NCI-H345 (cell line): ENCODE data around the gene C15orf62.

Source experiments
- DNase-seq: peaks from one replicate; lab custom pipeline; 2025; lab: John Stamatoyannopoulos, UW

C15orf62 gene

GRCh38 chr15:40769274-40770146 lies at the start of gene C15orf62:
Gene C15orf62 (plus strand): TSS chr15:40769980. CDS start chr15:40770496, 516 bp downstream.
- peak; percentile 85 for DNase-seq

DNA sequence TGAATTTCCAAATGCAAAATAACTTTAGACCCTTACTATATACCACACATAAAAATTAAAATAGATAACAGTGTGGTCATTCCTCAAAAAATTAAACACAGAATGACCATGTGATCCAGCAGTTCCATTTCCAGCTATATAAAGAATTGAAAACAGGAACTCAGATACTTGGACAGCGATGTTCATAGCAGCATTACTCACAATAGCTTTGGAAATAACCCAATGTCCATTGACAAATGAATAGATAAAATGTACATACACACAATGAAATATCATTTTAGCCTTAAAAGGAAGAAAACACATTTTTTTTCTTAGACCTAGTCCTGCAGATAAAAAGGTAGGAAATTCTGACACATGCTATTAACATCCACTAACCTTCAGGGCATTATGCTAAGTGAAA lies 48.1 kb upstream of the C15orf62 start:
- DNase-seq = no peak

- no peak for DNase-seq
Observed at GRCh38 chr15:40722354-40722753, 47.4 kb upstream of the C15orf62 start.

- DNase-seq = no peak
Observed at GRCh38 chr15:40722934-40723333, 46.8 kb upstream of the C15orf62 start.

GRCh38 chr15:40723919-40724318 lies 45.9 kb upstream of the C15orf62 start:
- no peak for DNase-seq

GRCh38 chr15:40731034-40731433 lies 38.7 kb upstream of the C15orf62 start:
- no peak for DNase-seq

- no peak for DNase-seq
Observed at GRCh38 chr15:40736575-40736974, 33.2 kb upstream of the C15orf62 start.

DNA sequence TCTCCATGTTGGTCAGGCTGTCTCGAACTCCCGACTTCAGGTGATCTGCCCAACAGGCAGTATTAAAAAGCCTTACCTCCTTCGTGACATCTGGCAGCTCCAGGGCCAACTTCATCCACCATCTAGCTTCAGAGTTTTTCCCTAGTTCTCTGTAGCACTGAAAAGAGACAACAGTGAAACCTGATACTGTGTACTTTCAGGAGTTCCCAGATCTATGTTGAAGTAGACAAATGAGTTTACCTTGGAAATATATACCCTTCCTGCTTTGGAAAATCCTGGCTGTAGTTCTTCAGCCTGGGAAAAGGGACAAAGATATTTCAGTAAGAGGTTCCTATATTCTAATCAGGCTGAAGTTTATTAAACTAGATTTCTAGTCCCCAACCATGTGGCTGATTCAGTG lies 32.7 kb upstream of the C15orf62 start:
- no peak for DNase-seq

DNA sequence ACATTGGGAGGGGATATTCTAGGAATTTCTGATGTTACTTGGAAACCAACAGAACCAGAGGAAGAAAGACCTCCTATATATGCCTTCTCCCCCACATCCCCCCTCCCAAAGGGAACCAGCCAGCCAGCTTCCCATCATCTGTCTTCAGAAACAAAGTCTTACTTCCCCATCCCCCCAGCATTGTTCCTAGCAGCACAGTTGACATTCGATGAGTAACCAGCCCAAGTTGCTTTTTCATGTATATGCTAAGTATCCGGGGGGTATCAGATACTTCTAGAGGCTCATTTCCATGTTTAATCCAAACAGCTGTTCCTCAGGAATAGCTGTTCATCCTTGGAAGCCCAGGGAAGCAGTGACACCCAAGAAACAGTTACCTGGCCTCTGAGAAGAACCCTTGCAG lies 30.7 kb upstream of the C15orf62 start:
- no peak for DNase-seq

DNA sequence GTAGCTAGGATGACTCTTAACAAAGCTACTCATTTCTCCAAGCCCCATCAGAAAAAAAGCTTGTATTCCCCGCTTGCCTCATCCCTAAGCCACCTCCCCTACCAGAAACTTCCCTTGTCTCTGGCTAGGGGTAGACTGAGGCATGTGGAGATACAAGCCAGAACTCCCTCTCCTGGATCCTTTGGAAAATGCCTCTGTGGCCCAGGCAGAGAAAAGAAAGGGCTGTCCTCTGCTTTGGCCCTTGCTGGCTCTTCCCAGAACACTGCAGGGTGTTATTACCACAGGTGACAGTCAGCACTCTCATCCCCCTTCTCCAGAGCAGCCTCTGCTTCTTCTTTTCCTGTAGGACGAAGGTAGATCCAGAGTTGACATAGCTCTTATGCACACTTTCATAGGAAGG lies 29.9 kb upstream of the C15orf62 start:
- DNase-seq = no peak

DNA sequence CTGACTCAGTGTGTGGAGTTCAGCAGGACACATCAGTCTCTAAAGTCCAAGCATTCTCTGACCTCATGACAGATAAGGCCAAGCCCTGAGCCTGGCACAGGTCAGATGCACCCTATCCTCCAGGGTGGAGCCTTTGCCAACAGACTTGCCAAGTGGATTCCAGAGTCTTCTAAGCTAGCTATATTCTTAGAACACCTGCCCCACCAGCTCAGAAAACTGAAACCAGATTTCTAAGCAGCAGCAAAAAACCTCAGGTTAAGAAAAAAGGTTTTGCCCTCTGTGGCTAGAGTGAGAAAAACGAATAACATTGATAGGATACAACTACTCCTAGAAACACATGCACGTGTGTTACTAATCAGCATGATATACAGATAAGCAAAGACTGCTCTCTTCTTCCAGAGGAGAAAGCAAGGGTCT lies 26.3 kb upstream of the C15orf62 start:
- no peak for DNase-seq

GRCh38 chr15:40743921-40744814 lies 25.6 kb upstream of the C15orf62 start:
- no peak for DNase-seq

DNA sequence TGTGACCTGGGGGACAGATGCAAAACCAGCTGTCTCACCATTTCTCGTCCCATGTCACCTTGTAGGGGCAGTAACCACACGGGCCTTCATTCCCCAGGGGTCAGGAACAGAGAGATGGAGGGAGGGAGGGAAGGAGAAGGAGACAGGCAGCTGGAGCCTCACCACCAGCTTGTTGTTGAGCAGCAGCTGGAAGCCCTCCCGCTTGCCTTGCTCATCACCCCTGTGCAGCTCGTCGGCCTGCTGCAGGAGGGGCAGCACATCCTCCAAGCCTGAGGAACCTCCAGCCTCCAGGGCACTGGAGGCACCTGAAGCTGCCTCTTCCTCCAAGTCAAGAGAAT lies 25.0 kb upstream of the C15orf62 start:
- DNase-seq = no peak

DNA sequence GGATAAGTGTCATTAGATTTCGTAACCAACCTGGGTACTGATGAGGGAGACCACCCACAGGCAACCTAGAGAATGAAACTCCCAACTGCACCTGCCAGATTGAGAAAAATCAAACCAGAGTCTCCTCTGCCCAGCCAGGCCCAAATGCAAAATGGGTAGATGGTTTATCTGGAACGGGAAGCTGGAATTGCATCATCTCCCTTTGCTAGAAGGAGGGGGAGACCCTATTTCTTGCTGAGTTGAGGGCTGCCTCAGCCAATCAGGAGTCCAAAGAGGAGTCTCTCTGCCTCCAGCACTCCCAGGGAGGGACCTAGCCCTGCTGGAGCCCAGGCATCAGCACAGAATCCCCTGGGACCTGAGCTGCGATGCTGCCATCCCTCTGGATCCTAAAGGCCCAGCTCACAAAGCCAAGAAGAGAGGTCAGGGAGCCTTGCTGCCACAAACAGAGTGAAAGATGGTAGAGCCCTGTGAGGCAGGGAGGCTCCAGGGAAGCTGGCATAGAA lies 22.8 kb upstream of the C15orf62 start:
- DNase-seq = peak; percentile 15

DNA sequence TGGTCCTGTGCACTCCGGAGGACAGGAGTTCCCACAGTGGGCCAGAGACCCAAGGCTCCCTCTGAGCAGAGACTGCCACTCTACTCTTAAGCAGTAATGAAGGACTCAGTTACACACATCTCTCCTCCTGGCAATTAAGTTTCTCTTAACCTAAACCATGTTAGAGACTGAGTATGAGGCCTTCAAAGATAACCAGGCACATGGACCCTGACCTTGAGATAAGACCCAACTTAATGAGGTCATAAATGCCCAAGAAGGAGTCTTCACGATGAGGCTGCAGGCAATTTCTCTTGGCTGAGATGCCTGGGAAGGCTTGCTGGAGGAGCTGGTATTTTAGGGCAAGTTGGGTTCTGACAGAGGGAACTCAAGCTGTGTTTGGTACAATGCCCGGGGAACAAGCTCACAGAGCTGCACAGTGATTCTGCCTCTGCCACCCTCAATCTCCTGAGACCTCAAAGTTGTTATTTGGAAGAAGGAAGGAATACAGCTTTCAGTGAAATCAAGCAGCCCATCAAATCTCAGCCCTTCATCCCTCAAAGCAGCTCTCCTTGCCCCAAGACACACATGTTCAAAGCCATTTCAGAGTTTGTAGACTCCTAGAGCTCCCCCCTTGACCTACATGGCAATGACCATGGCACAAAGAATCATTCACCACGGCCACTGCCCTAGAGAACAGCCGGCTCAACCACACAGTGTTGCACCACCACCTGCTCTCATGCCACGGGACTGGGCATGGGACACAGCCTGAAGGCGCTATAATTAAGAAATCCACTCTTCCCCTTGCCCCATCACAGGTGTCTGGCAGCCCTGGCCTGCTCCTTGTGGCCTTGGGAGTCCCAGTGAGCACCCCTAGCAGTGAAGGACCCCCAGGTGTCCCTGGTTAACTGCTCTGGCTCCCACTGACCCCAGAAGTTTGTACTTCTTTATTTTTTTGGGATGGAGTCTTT lies 21.8 kb upstream of the C15orf62 start:
- no peak for DNase-seq

DNA sequence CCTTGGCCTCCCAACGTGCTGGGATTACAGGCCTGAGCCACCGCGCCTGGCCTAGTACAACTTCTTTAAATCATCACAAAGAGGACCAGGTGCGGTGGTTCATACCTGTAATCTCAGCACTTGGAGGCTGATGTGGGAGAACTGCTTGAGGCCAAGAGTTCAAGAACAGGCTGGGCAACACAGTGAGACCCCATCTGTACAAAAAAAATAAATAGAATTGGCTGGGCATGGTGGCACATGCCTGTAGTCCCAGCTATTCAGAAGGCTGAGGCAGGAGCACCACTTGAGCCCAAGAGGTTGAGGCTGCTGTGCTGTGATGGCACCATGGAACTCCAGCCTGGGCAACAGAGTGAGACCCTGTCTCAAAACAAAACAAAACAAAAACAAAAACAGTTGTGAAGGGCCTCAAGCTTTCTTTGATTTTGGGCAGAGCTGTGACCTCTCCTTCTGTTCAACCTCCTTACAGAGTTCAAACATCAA lies 20.6 kb upstream of the C15orf62 start:
- DNase-seq = no peak

DNA sequence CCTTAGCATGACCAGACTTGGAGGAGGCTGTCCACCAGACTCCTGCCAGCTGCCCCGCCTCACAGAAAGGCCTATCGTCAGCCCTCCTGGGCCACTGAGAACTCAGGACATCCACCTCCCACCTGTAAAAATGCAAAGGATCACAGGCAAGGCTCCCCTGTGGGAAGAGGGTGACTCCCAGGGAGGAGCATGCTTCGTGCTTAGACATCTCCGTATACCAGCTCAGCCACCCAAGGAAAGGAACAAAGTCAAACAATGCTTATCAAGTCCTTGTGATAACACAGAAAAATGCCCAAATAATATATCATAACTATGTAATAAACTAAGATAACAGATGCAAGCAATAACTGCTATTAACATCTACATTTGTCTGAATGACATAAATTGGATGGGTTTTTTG lies 18.9 kb upstream of the C15orf62 start:
- no peak for DNase-seq

DNA sequence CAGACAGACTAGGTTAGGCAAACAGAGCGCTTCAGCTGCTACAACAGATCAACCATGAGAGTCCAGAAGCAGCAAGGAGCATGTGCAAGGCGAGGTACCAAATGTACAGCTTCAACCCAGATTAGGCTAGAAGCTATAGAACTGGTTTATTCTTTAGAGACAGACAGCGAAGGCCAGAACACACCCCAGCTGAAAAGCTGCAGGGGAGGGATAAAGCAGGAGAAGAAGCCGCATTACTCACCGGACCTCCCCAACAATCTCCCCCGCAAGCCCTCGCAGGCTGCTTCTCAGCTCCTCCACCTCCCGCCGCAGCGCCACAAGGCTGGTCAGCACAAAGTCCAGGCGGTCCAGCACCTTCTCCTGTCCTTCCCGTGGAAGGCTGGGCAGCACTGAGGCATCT lies 18.0 kb upstream of the C15orf62 start:
- DNase-seq = no peak

- DNase-seq = no peak
Observed at GRCh38 chr15:40754574-40754882, 15.3 kb upstream of the C15orf62 start.

GRCh38 chr15:40754883-40755811 lies 14.6 kb upstream of the C15orf62 start, which contains the start of gene RMDN3:
Gene RMDN3 (minus strand): TSS chr15:40755254. CDS start chr15:40754783, 471 bp downstream.
- peak; percentile 87 for DNase-seq

DNA sequence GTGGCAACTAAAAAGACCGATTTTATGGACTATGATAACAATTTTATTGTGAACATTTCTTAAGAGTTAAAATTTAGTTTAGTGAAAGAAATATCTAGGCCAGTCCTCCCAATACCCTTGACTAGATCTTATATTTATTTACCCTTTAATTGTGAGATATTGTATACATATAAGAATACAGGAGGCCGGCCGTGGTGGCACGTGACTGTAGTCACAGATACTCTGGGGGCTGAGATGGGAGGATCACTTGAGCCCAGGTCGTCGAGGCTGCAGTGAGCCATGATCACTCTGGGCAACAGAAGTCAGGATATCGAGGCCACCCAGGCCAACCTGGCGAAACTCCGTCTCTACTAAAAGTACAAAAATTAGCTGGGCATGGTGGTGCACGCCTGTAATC lies 14.0 kb upstream of the C15orf62 start:
- DNase-seq = peak; percentile 8
